Choroid plexus epithelial cell (primary cell): Measurements from ENCODE around the gene SCN9A.

Experiments used
- DNase-seq: peaks from one replicate; pipeline ENCODE4 v3.0.0-alpha.2; 2010; ENCODE audit warnings: low read depth
- H3K4me3 ChIP-seq: 2 replicates; pipeline ENCODE4 v1.5.1; 2011; ENCODE audit warnings: low read depth, mild to moderate bottlenecking, control low read depth, low read length, moderate library complexity
- CTCF ChIP-seq: conservative IDR thresholded peaks from 2 replicates; pipeline ENCODE4 v1.5.1; 2011; ENCODE audit warnings: low read depth, mild to moderate bottlenecking, control low read depth, inconsistent platforms, low read length, moderate library complexity

The SCN9A gene

DNA sequence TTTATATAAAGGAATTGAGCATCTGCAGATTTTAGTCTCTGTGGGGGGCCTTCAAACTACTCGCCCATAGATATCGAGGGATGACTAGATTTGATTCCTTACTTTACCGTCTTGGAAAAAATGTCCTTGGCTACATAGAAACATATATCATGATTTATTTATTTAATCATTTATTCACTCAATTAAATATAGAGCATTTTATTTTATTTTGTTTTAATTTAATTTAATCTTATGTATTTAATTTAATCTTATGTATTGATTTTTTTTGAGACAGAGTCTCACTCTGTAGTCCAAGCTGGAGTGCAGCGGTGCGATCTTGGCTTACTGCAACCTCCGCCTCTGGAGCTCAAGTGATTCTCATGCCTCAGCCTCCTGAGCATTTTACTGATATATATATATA, 105.4 kb downstream of the SCN9A start:
- no peak for TF ChIP-seq CTCF
- DNase-seq, result no peak

GRCh38 chr2:166269322-166269721, 106.4 kb downstream of the SCN9A start:
- TF ChIP-seq CTCF, result no peak
- no peak overlapping the region for H3K4me3 ChIP-seq
- DNase-seq, result no peak

More for the DNA sequence above, 105.4 kb downstream of the SCN9A start:
- H3K4me3 ChIP-seq, result no peak overlapping the region

- TF ChIP-seq CTCF, result no peak
- H3K4me3 ChIP-seq, result no peak overlapping the region
Measured at GRCh38 chr2:166257859-166258258, 117.9 kb downstream of the SCN9A start.

GRCh38 chr2:166256896-166257295, 118.8 kb downstream of the SCN9A start:
- H3K4me3 ChIP-seq, result no peak overlapping the region
- no peak for DNase-seq
- no peak for TF ChIP-seq CTCF

More at GRCh38 chr2:166257859-166258258, 117.9 kb downstream of the SCN9A start:
- no peak for DNase-seq

DNA sequence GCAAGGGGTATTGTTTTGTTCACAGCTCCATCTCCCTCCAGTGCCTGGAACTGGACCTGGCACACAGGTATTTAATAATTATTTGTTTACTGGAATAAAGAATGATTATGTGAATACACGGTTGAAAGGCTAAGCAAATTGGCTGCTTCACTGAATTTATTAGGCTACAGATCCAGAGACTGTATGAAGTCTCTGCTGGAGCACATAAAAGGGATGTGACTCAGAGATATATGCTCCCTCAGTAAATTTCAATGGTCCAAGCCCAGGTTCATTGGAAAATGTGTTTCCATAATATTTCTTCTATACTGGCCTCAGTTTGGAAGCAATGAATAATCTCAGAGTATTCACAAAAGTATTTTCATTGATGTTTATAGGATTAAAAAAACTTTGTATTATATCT, 126.4 kb downstream of the SCN9A start:
- no peak for DNase-seq
- no peak overlapping the region for H3K4me3 ChIP-seq
- no peak for TF ChIP-seq CTCF

DNA sequence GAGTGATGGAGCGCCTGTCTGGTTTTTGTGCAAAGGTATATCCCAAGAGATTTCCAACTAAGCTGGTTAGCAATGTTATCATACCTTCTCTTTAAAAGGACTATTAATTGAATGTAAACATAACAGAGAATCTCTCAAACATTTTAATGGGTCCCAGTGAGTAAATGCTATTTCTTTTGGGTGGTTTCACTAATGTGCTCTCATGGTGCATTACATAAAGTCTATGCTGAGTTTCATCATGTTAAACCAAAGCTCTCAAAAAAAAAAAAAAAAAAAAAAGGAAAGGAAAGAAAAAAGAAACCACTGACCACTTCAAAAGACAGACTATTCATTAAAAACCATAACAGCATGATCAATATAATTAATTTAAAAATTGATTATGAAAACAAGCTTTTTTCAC, 128.8 kb downstream of the SCN9A start:
- no peak overlapping the region for H3K4me3 ChIP-seq
- no peak for DNase-seq
- TF ChIP-seq CTCF, result no peak

- no peak for TF ChIP-seq CTCF
- DNase-seq, result no peak
- H3K4me3 ChIP-seq, result no peak overlapping the region
Measured at GRCh38 chr2:166242309-166242708, 133.4 kb downstream of the SCN9A start.
